Measurements from ENCODE around the gene ETS2. TPM values are rescaled to one million over a fixed set of nuclear protein-coding genes. Genes with fewer than 3 reads are reported as not detected.
"Not testable (repeated sequence)": the region's sequence is repeated elsewhere in the genome, so short reads cannot be mapped to it uniquely, and the experiment has no call there.

ETS2 gene
- total RNA-seq, 2 donors from 2014 or later: 20.5 to 41.9 TPM

DNA sequence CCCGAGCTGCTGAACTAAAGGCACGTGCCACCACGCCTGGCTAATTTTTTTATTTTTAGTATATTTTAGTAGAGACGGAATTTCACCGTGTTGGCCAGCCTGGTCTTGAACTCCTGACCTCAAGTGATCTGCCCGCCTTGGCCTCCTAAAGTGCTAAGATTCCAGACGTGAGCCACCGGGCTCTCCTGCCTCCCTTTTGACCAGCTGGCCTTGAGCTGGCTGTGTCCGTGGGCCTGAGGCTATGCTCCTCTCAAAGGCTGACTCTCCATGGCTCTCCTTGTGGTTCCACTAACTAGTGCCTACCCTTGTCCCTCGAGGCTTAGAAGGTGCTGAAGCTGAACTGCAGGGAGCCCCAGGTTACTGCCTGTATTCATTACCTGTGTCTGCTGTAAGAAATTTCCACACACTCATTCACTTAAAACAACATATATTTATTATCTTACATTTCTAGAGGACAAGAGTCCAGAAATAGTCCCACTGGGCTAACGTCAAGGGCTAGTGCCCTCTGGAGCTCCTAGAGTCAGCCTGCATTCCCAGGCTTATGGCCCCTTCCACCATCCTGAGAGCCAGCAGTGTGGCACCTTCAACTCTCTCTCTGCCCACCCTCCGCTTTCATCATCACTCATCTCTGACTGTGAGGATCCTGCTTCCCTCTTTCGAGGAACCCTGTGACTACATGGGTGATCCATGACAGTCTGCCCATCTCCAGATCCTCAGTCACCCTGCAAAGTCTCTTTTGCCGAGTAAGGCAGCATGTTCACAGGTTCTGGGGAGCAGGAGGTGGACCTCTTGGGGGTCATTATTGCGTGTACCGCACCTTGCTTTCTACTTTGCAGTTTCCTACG lies 34.9 kb downstream of the ETS2 start:
- H3K4me1 Mint-ChIP-seq: no peaks in the 10 kb centered on the region
- H3K9me3 Mint-ChIP-seq: no peaks in the 10 kb centered on the region
- no peaks in the 10 kb centered on the region for H3K36me3 Mint-ChIP-seq (ENCODE audit: low read depth)
- ATAC-seq (replicated peaks): no peak
- H3K27ac Mint-ChIP-seq: no peak overlapping the region
- no peak overlapping the region for H3K4me3 Mint-ChIP-seq
- H3K27me3 Mint-ChIP-seq: peaks cover 3% of the 10 kb centered on the region

GRCh38 chr21:38841472-38841871 lies 35.7 kb downstream of the ETS2 start:
- H3K4me1 Mint-ChIP-seq: no peaks in the 10 kb centered on the region
- no peak overlapping the region for H3K4me3 Mint-ChIP-seq
- peaks cover 3% of the 10 kb centered on the region for H3K27me3 Mint-ChIP-seq
- no peaks in the 10 kb centered on the region for H3K36me3 Mint-ChIP-seq (ENCODE audit: low read depth)
- no peaks in the 10 kb centered on the region for H3K9me3 Mint-ChIP-seq
- ATAC-seq (replicated peaks): peak; percentile 40
- H3K27ac Mint-ChIP-seq: no peak overlapping the region

DNA sequence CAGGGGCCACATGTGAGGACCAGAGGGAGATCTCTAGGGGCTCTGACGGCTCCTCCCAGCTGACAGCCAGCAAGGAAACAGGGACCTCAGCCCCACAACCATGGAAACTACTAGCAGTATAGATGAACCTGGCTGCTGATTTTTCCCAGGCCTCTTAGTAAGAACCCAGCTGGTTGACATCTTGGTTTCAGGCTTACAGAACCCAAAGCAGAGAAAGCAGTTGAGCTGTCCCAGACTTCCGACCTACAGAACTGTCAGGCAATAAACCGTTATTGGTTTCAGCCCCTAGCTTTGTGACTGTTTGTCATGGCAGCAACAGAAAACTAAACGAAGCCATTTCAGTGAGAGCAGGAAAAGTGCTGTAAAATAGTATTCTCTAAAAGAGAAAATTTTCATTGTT lies 36.4 kb downstream of the ETS2 start:
- Mint-ChIP-seq H3K9me3 (no peaks in the 10 kb centered on the region), H3K36me3 (ENCODE audit: low read depth) (no peaks in the 10 kb centered on the region), H3K4me1 (no peaks in the 10 kb centered on the region), H3K27ac (no peak overlapping the region), H3K27me3 (peaks cover 3% of the 10 kb centered on the region), H3K4me3 (no peak overlapping the region)
- no peak for ATAC-seq (replicated peaks)

GRCh38 chr21:38843379-38843778 lies 37.6 kb downstream of the ETS2 start:
- Mint-ChIP-seq H3K4me3 (no peak overlapping the region), H3K27ac (no peak overlapping the region)

GRCh38 chr21:38843806-38844503 lies 38.2 kb downstream of the ETS2 start:
- H3K4me1 Mint-ChIP-seq: no peaks in the 10 kb centered on the region
- no peaks in the 10 kb centered on the region for H3K9me3 Mint-ChIP-seq
- peaks cover 5% of the 10 kb centered on the region for H3K27me3 Mint-ChIP-seq
- no peaks in the 10 kb centered on the region for H3K36me3 Mint-ChIP-seq (ENCODE audit: low read depth)
- H3K4me3 Mint-ChIP-seq: no peak overlapping the region
- H3K27ac Mint-ChIP-seq: no peak overlapping the region
- no peak for ATAC-seq (replicated peaks)

More at GRCh38 chr21:38843379-38843778, 37.6 kb downstream of the ETS2 start:
- H3K4me1 Mint-ChIP-seq: no peaks in the 10 kb centered on the region
- no peak for ATAC-seq (replicated peaks)
- peaks cover 3% of the 10 kb centered on the region for H3K27me3 Mint-ChIP-seq
- no peaks in the 10 kb centered on the region for H3K9me3 Mint-ChIP-seq
- H3K36me3 Mint-ChIP-seq (ENCODE audit: low read depth): no peaks in the 10 kb centered on the region

DNA sequence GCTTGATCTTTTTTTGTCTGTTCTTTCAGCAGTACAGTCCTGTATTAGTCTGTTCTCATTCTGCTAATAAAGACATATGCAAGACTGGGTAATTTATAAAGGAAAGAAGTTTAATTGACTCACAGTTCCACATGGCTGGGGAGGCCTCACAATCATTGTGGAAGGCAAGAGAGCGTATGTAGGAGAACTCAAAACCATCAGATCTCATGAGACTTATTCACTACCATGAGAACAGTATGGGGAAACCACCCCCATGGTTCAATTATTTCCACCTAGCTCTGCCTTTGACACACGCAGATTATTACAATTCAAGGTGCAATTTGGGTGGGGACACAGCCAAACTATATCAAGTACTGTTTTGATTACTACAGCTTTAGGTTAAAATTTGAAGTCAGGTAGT lies 39.6 kb downstream of the ETS2 start:
- H3K4me3 Mint-ChIP-seq; H3K4me1 Mint-ChIP-seq; H3K9me3 Mint-ChIP-seq; H3K36me3 Mint-ChIP-seq (ENCODE audit: low read depth); H3K27ac Mint-ChIP-seq; H3K27me3 Mint-ChIP-seq; ATAC-seq (replicated peaks): not testable (repeated sequence)

DNA sequence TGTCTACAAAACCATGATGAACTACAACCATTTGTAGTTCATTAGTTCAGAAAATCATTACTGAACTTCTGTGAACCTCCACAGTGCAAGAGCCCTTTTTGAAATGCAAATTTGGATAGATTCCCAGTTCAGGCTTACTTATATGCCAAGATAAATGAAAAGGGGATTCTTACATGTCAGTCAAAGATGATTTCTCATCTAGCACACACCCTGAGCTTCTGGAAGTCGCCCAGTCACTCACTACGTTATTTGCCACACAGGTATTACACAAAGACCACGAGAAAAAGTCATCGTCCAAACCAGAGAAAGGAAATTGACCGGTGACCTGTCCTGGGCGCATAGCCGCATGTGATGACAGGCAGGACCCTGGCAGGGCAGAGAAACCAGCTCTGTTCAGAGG lies 41.8 kb downstream of the ETS2 start:
- Mint-ChIP-seq H3K4me3 (no peak overlapping the region), H3K9me3 (no peaks in the 10 kb centered on the region), H3K36me3 (ENCODE audit: low read depth) (no peaks in the 10 kb centered on the region), H3K27ac (no peak overlapping the region), H3K4me1 (no peaks in the 10 kb centered on the region), H3K27me3 (peaks cover 6% of the 10 kb centered on the region)
- no peak for ATAC-seq (replicated peaks)

- Mint-ChIP-seq H3K4me1 (no peaks in the 10 kb centered on the region), H3K9me3 (no peaks in the 10 kb centered on the region), H3K36me3 (ENCODE audit: low read depth) (no peaks in the 10 kb centered on the region), H3K27me3 (peaks cover 11% of the 10 kb centered on the region), H3K4me3 (no peak overlapping the region), H3K27ac (no peak overlapping the region)
- no peak for ATAC-seq (replicated peaks)
Measured at GRCh38 chr21:38848187-38848609, 42.5 kb downstream of the ETS2 start.

DNA sequence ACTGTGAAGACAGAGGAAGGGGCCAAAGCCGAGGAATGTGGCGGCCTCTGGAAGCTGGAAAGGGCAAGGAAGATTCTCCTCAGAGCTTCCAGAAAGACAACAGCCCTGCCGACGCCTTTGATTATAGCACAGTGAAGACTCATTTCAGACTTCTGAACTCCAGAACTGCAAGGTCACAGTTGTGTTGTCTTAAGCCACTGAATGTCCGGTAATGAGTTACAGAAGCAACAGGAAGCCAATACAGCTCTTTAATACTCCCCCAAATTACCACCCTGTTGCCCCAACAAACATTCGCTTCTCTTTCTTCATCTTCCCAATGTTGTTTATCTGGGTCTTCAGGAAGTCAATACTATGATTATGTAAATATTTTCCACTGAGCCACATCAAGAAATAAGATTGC lies 44.0 kb downstream of the ETS2 start:
- Mint-ChIP-seq H3K4me3 (no peak overlapping the region), H3K27me3 (peaks cover 17% of the 10 kb centered on the region)

DNA sequence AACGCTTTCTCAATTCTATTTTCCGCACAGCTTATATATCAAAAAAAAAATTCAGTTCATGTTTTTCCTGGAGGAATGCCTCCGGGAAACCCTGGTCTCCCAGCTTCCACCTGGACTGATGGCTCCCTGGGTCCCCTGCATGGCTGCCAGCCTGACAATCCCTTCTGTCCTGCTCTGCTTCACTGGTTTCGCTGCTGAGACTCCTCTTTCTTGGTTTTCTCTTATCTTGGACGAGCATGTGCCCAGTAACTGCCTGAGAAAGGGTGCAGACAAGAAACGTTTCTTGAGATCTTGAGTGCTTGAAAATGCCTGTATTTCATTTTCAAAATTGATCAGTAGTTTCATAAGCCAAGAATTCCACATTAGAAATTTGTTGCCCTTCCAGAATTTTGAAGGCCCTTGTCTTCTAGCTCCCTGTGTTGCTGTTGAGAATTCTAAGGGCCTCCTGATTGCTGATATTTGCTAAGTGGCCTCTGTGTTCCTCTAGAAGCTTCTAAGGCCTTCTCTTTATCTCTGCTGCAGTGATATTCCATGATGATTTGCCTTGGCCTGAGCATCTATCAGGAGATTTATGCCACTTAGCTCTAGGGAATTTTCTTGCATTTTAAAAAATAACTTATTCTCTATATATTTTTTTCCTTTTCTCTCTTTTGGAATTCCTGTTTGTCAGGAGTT lies 44.7 kb downstream of the ETS2 start:
- no peaks in the 10 kb centered on the region for H3K36me3 Mint-ChIP-seq (ENCODE audit: low read depth)
- H3K4me3 Mint-ChIP-seq: no peak overlapping the region
- peaks cover 18% of the 10 kb centered on the region for H3K27me3 Mint-ChIP-seq
- no peak overlapping the region for H3K27ac Mint-ChIP-seq
- no peak for ATAC-seq (replicated peaks)
- H3K4me1 Mint-ChIP-seq: no peaks in the 10 kb centered on the region
- H3K9me3 Mint-ChIP-seq: no peaks in the 10 kb centered on the region

More for the DNA sequence above, 44.0 kb downstream of the ETS2 start:
- Mint-ChIP-seq H3K36me3 (ENCODE audit: low read depth) (no peaks in the 10 kb centered on the region), H3K4me1 (no peaks in the 10 kb centered on the region), H3K9me3 (no peaks in the 10 kb centered on the region), H3K27ac (no peak overlapping the region)
- ATAC-seq (replicated peaks): no peak

DNA sequence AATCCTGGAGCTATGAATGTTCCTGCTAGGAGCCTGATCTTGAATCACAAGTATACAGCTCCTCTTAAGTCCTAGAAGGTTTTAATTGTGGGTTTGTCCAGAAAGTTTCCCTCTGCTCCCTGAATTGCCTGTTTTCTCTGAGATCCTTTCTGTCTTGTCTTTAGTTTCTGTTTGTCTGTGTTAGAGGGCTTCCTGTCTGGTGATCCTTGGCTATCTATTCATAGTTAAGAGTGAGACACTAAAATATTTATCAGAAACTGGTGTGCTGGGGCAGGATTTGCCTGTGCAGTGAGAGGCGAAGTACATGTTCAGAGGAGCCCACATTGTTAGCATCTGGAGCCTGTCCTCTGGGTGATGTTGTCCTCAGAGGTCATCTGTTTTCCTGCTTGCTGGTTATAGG lies 45.4 kb downstream of the ETS2 start:
- ATAC-seq (replicated peaks): no peak
- H3K9me3 Mint-ChIP-seq: no peaks in the 10 kb centered on the region
- no peaks in the 10 kb centered on the region for H3K4me1 Mint-ChIP-seq
- H3K4me3 Mint-ChIP-seq: no peak overlapping the region
- H3K27ac Mint-ChIP-seq: no peak overlapping the region
- peaks cover 18% of the 10 kb centered on the region for H3K27me3 Mint-ChIP-seq
- no peaks in the 10 kb centered on the region for H3K36me3 Mint-ChIP-seq (ENCODE audit: low read depth)

- H3K27me3 Mint-ChIP-seq: peaks cover 18% of the 10 kb centered on the region
- no peaks in the 10 kb centered on the region for H3K4me1 Mint-ChIP-seq
- no peaks in the 10 kb centered on the region for H3K36me3 Mint-ChIP-seq (ENCODE audit: low read depth)
- no peaks in the 10 kb centered on the region for H3K9me3 Mint-ChIP-seq
- no peak overlapping the region for H3K4me3 Mint-ChIP-seq
- ATAC-seq (replicated peaks): no peak
- H3K27ac Mint-ChIP-seq: no peak overlapping the region
Measured at GRCh38 chr21:38852278-38852677, 46.5 kb downstream of the ETS2 start.

- Mint-ChIP-seq H3K4me1 (no peaks in the 10 kb centered on the region), H3K27me3 (peaks cover 18% of the 10 kb centered on the region), H3K4me3 (no peak overlapping the region), H3K9me3 (no peaks in the 10 kb centered on the region), H3K36me3 (ENCODE audit: low read depth) (no peaks in the 10 kb centered on the region), H3K27ac (no peak overlapping the region)
- ATAC-seq (replicated peaks): no peak
Measured at GRCh38 chr21:38852708-38853107, 47.0 kb downstream of the ETS2 start.

- Mint-ChIP-seq H3K27me3 (peaks cover 18% of the 10 kb centered on the region), H3K4me1 (no peaks in the 10 kb centered on the region), H3K27ac (no peak overlapping the region), H3K9me3 (no peaks in the 10 kb centered on the region), H3K4me3 (no peak overlapping the region), H3K36me3 (ENCODE audit: low read depth) (no peaks in the 10 kb centered on the region)
- ATAC-seq (replicated peaks): no peak
Measured at GRCh38 chr21:38853421-38853919, 47.7 kb downstream of the ETS2 start.

Data from activated T-helper 17 cell treated with anti-CD3 and anti-CD28 coated beads, Interleukin-2, amount 50 U/mL, for 72 hours (primary cell).